ENCODE results near the gene NCOA6. TPM values are rescaled to one million over a fixed set of nuclear protein-coding genes. Genes with fewer than 3 reads are reported as not detected.

Gene NCOA6
- total and polyA plus RNA-seq, 2 donors = 18.8 to 19.1 TPM

DNA sequence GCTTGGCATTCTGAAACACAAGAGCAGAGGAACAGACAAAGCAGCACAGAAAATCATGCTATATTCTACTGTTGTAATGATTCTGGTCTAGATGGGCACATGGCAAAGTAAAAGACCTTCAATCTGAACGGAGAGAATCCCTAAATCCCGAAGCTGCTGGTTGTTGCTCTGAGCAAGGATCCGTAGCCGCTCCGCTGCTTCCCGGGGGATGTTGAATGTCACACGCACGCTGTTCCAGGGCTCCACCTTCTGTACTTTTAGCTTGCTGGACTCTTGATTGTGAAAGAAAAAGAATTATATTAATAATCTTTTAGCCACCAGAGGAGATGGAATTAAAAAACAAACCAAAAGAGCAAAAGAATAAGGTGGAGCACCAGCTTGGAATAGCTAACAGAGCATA lies 49.3 kb downstream of the NCOA6 start:
- no peak overlapping the region for H3K4me3 ChIP-seq (ENCODE audit: low read depth, low read length)
- DNase-seq (ENCODE audit: extremely low spot score) = no peak
- no peak overlapping the region for H3K27ac ChIP-seq (ENCODE audit: low read depth)
- H3K4me1 ChIP-seq (ENCODE audit: insufficient read depth) = no peaks in the 10 kb centered on the region
- peaks cover 5% of the 10 kb centered on the region for H3K36me3 ChIP-seq (ENCODE audit: insufficient read depth)
- WGBS = 93% methylated on average over 8 of the region's 8 CpGs

DNA sequence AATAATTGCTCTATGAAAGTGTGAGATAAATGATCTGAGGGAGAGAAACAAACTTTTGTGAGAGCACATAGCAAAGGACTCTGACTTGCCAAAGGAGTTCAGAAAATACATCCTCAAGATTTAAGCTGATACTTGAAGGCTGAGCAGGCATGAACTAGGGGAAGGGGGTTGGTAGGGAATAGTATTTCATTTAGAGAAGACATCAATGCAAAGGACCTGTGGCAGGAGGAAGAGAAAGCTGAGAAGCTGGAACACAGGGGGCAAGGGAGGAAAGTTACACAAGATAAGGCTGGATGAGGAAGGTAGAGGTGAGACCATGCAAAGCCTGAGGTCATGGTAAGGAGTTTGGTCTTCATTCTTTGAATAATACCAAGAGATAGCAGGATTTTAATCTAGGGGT lies 50.6 kb downstream of the NCOA6 start:
- Histone ChIP-seq H3K27ac (ENCODE audit: low read depth) (no peak overlapping the region), H3K4me3 (ENCODE audit: low read depth, low read length) (no peak overlapping the region), H3K36me3 (ENCODE audit: insufficient read depth) (peaks cover 5% of the 10 kb centered on the region), H3K4me1 (ENCODE audit: insufficient read depth) (no peaks in the 10 kb centered on the region)
- DNase-seq (ENCODE audit: extremely low spot score) = no peak

DNA sequence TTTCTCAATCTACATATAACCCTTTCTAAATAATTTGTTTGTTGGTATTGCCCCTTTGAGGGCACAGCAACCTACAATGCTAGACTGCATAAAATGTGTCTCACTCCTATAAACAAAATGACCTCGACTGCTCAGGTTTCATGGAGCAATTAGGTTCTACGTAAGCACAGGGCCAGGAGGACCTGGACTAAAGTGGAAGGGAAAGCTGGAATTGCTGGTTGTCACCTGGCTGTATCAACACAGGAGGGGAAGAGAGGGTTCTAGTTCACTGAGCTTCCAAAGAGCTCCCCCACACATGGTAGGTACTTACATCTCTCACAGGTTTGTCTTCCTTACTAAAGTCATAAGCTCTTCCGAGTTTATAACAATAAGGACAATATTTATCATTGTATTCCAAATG lies 51.0 kb downstream of the NCOA6 start:
- WGBS = 83% methylated on average over 3 of the region's 3 CpGs
- no peak for DNase-seq (ENCODE audit: extremely low spot score)
- peaks cover 5% of the 10 kb centered on the region for H3K36me3 ChIP-seq (ENCODE audit: insufficient read depth)
- no peak overlapping the region for H3K27ac ChIP-seq (ENCODE audit: low read depth)
- no peaks in the 10 kb centered on the region for H3K4me1 ChIP-seq (ENCODE audit: insufficient read depth)
- H3K4me3 ChIP-seq (ENCODE audit: low read depth, low read length) = no peak overlapping the region

GRCh38 chr20:34773726-34774125 lies 51.7 kb downstream of the NCOA6 start:
- DNase-seq (ENCODE audit: extremely low spot score) = no peak

GRCh38 chr20:34772437-34772836 lies 53.0 kb downstream of the NCOA6 start:
- H3K4me3 ChIP-seq (ENCODE audit: low read depth, low read length) = no peak overlapping the region
- H3K27ac ChIP-seq (ENCODE audit: low read depth) = no peak overlapping the region
- H3K4me1 ChIP-seq (ENCODE audit: insufficient read depth) = no peaks in the 10 kb centered on the region
- DNase-seq (ENCODE audit: extremely low spot score) = no peak
- H3K36me3 ChIP-seq (ENCODE audit: insufficient read depth) = peaks cover 2% of the 10 kb centered on the region
- 92% methylated on average over 3 of the region's 3 CpGs for WGBS

More at GRCh38 chr20:34773726-34774125, 51.7 kb downstream of the NCOA6 start:
- no peak overlapping the region for H3K4me3 ChIP-seq (ENCODE audit: low read depth, low read length)
- peaks cover 5% of the 10 kb centered on the region for H3K36me3 ChIP-seq (ENCODE audit: insufficient read depth)
- WGBS = 82% methylated on average over 1 of the region's 1 CpG
- H3K27ac ChIP-seq (ENCODE audit: low read depth) = no peak overlapping the region
- H3K4me1 ChIP-seq (ENCODE audit: insufficient read depth) = no peaks in the 10 kb centered on the region

- peaks cover 2% of the 10 kb centered on the region for H3K36me3 ChIP-seq (ENCODE audit: insufficient read depth)
- WGBS = 84% methylated on average over 3 of the region's 3 CpGs
- H3K4me1 ChIP-seq (ENCODE audit: insufficient read depth) = no peaks in the 10 kb centered on the region
- no peak overlapping the region for H3K27ac ChIP-seq (ENCODE audit: low read depth)
- H3K4me3 ChIP-seq (ENCODE audit: low read depth, low read length) = no peak overlapping the region
- no peak for DNase-seq (ENCODE audit: extremely low spot score)
Measured at GRCh38 chr20:34771680-34772081, 53.8 kb downstream of the NCOA6 start.

DNA sequence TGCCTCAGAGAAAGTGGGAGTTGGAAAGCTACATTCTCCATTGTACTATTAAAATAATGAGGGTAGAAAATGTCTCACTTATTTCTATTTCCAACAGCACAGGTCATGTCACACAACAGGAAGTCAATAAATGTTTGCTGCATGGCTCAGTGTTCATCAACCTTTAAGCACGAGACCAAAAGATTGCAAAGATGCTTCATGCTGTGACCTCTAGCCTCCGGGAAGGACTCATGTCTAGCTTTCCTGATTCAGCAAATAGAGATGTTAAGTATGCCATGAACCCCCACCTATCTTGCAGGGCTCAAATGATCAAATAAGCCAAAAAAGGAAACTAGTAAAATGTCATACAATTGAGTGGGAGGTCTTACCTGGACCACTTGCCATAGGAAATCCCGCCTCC lies 57.4 kb downstream of the NCOA6 start:
- H3K27ac ChIP-seq (ENCODE audit: low read depth) = no peak overlapping the region
- peaks cover 5% of the 10 kb centered on the region for H3K36me3 ChIP-seq (ENCODE audit: insufficient read depth)
- 88% methylated on average over 3 of the region's 3 CpGs for WGBS
- no peak for DNase-seq (ENCODE audit: extremely low spot score)
- no peaks in the 10 kb centered on the region for H3K4me1 ChIP-seq (ENCODE audit: insufficient read depth)
- H3K4me3 ChIP-seq (ENCODE audit: low read depth, low read length) = no peak overlapping the region

DNA sequence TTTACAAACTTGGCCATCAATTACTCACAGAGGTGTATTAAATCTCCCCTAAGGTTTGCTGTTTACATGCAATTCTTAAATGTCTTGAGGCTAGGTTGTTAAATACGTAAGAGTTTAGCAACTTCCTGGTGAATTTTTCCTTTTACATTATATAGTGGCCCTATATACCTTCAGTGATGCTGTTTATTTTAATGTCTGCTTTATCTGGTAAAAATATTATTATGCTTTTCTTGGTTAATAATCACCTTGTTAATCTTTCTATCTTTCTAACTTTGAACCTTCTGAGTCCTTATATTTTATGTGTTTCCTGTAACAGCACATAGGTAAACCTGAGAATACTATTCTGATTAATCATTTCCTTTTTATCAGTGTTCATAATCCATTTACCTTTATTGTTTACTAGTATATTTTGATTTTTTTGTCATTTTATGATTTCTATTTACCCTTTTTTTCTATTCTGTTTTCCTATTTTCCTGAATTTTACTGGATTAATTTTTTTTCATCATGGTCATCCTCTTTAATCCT lies 63.4 kb downstream of the NCOA6 start:
- DNase-seq (ENCODE audit: extremely low spot score) = no peak
- Histone ChIP-seq H3K4me1 (ENCODE audit: insufficient read depth) (no peaks in the 10 kb centered on the region), H3K36me3 (ENCODE audit: insufficient read depth) (peaks cover 7% of the 10 kb centered on the region), H3K4me3 (ENCODE audit: low read depth, low read length) (no peak overlapping the region), H3K27ac (ENCODE audit: low read depth) (no peak overlapping the region)
- WGBS = 0% methylated on average over 1 of the region's 1 CpG

DNA sequence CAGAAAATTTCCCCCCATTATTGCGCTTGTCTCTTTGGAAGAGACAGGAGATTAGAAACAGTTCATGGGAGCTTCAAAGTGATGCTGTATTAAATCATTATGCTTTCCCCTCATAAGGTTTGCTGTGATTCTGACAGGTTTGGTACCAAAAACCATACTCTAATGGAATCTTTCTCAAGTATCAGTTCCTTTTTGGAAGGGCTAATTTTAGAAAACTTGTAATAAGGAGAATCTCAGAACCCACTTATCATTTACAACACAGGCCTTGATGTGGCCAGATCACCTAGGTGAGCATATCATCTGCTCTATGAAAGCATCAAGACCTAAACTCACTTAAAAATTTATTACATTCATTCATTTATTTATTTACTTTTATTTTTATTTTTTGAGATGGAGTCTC lies 70.1 kb downstream of the NCOA6 start:
- WGBS = 96% methylated on average over 1 of the region's 1 CpG
- Histone ChIP-seq H3K36me3 (ENCODE audit: insufficient read depth) (peaks cover 6% of the 10 kb centered on the region), H3K27ac (ENCODE audit: low read depth) (no peak overlapping the region), H3K4me1 (ENCODE audit: insufficient read depth) (peaks cover 1% of the 10 kb centered on the region), H3K4me3 (ENCODE audit: low read depth, low read length) (no peak overlapping the region)
- DNase-seq (ENCODE audit: extremely low spot score) = no peak

DNA sequence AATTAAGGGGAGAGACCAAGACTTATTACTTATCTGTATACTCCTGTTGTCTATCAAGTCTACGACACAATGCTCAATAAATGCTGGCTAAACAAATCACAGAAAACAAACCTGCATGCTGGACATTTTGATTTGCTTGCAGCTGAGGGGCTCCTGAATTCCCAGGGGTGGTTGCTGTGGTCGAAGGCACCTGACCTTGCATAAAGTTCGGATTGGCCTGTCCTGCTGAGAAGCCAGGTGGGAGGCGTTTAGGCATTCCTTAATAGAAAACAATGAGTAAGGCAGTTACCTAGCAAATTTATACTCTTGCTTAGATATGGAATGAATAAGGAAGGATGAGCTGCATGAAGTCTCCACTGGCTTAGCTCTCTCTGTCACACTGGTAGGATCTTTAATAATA lies 70.8 kb downstream of the NCOA6 start:
- 58% methylated on average over 4 of the region's 4 CpGs for WGBS
- Histone ChIP-seq H3K4me1 (ENCODE audit: insufficient read depth) (peaks cover 1% of the 10 kb centered on the region), H3K36me3 (ENCODE audit: insufficient read depth) (peaks cover 9% of the 10 kb centered on the region), H3K4me3 (ENCODE audit: low read depth, low read length) (no peak overlapping the region), H3K27ac (ENCODE audit: low read depth) (no peak overlapping the region)
- no peak for DNase-seq (ENCODE audit: extremely low spot score)

GRCh38 chr20:34753706-34754461 lies 71.6 kb downstream of the NCOA6 start:
- Histone ChIP-seq H3K27ac (ENCODE audit: low read depth) (no peak overlapping the region), H3K4me3 (ENCODE audit: low read depth, low read length) (no peak overlapping the region), H3K36me3 (ENCODE audit: insufficient read depth) (peaks cover 9% of the 10 kb centered on the region), H3K4me1 (ENCODE audit: insufficient read depth) (peaks cover 1% of the 10 kb centered on the region)
- WGBS = 39% methylated on average over 2 of the region's 2 CpGs
- DNase-seq (ENCODE audit: extremely low spot score) = no peak

DNA sequence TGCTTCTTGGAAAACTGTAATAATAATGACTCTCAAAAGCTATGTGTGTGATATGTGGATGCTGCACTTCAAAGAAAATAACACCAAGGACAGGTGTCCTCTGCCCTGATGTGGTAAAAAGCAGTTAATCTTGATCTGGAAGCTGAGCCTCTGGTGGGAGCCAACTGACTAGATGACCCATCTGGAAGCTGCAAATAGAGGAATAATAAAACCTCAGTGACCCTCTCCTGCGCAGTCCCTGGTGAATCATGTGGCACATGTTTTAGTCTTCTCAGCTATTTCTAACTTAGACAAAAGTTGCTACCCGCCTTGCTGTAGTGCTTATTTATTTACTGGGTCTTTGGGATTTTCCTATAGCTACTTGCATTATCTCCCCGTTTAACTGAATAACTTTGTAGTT lies 74.0 kb downstream of the NCOA6 start:
- WGBS = 88% methylated on average over 3 of the region's 3 CpGs
- peaks cover 1% of the 10 kb centered on the region for H3K4me1 ChIP-seq (ENCODE audit: insufficient read depth)
- H3K4me3 ChIP-seq (ENCODE audit: low read depth, low read length) = no peak overlapping the region
- DNase-seq (ENCODE audit: extremely low spot score) = no peak
- peaks cover 10% of the 10 kb centered on the region for H3K36me3 ChIP-seq (ENCODE audit: insufficient read depth)
- H3K27ac ChIP-seq (ENCODE audit: low read depth) = no peak overlapping the region

DNA sequence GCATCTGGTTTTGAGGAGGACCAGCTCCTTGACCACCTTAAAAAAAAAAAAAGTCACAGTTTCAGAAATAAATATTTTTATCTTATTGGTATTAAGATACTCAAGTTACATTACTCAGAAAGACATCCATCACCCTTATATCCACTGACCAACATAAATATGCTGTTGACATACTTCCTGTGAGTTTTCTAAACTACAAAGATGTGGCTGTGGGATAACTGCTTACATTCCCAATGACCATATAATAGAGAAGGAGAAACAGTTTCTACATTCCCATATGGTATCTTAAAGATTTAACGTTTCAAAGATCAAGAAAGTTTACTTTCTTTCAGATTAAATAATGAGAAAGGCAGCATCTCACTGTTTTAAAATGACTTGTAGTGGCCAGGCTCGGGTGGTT lies 75.0 kb downstream of the NCOA6 start:
- Histone ChIP-seq H3K4me3 (ENCODE audit: low read depth, low read length) (no peak overlapping the region), H3K27ac (ENCODE audit: low read depth) (no peak overlapping the region), H3K4me1 (ENCODE audit: insufficient read depth) (peaks cover 1% of the 10 kb centered on the region), H3K36me3 (ENCODE audit: insufficient read depth) (peaks cover 10% of the 10 kb centered on the region)
- WGBS = 46% methylated on average over 2 of the region's 2 CpGs
- DNase-seq (ENCODE audit: extremely low spot score) = no peak

DNA sequence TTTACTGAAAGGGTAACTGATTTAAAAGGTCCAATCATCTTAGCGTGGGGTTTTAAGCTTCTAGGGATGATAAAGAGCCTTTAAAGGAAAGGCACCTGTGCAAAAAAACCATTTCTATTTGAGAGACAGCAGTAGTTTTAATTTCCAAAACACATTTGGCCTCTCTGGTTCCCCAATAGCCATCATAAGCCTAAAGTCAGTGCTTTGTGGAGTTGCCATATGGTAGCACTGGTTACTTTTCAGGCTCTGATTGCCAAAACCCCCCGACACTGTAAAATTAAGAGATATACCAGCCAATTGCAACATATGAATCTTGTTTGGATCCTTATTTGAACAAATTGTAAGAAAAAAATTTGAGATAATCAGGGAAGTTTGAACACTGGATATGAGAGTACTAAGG lies 76.7 kb downstream of the NCOA6 start:
- Histone ChIP-seq H3K4me1 (ENCODE audit: insufficient read depth) (no peaks in the 10 kb centered on the region), H3K4me3 (ENCODE audit: low read depth, low read length) (no peak overlapping the region), H3K27ac (ENCODE audit: low read depth) (no peak overlapping the region), H3K36me3 (ENCODE audit: insufficient read depth) (peaks cover 10% of the 10 kb centered on the region)
- DNase-seq (ENCODE audit: extremely low spot score) = no peak
- 93% methylated on average over 2 of the region's 2 CpGs for WGBS
